ENCODE measurements around the gene LENG9.

The LENG9 gene

DNA sequence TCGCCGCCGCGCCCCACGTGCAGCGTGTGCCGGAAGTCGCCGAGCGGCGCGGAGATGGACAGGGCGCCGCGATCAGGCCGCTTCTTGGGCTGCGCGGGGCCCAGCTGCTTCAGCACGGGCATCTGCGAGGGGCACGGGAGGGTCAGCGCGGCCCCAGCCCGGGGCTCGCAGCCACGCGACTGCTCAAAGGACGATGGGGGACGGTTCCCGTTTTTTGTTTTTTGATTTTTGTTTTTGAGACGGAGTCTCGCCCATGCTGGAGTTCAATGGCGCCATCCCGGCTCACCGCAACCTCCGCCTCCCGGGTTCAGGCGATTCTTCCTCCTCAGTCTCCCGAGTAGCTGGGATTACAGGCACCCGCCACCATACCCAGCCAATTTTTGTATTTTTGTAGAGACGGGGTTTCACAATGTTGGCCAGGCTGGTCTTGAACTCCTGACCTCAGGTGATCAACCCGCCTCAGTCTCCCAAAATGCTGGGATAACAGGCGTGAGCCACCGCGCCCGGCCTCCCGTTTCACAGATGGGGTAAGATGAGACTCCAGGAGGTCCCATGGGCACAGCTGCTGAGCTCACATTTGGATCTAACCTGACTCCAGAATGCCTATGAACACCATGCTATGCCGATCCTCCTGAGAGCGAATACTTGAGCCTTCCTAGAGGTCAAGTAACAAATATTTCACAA lies 2.0 kb upstream of the LENG9 start:
- no peak for DNase-seq (ENCODE audit: low read depth, low spot score)
- POLR2A ChIA-PET = no interaction called here
- no peak overlapping the region for H3K4me3 ChIP-seq (ENCODE audit: low read depth, low read length)
- TF ChIP-seq, protein P1, sequence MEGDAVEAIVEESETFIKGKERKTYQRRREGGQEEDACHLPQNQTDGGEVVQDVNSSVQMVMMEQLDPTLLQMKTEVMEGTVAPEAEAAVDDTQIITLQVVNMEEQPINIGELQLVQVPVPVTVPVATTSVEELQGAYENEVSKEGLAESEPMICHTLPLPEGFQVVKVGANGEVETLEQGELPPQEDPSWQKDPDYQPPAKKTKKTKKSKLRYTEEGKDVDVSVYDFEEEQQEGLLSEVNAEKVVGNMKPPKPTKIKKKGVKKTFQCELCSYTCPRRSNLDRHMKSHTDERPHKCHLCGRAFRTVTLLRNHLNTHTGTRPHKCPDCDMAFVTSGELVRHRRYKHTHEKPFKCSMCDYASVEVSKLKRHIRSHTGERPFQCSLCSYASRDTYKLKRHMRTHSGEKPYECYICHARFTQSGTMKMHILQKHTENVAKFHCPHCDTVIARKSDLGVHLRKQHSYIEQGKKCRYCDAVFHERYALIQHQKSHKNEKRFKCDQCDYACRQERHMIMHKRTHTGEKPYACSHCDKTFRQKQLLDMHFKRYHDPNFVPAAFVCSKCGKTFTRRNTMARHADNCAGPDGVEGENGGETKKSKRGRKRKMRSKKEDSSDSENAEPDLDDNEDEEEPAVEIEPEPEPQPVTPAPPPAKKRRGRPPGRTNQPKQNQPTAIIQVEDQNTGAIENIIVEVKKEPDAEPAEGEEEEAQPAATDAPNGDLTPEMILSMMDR (IDR thresholded peaks at IDR 0.05; ENCODE audit: insufficient read depth, low read length, missing control alignments) = no peak
- CTCF ChIA-PET = no interaction called here

DNA sequence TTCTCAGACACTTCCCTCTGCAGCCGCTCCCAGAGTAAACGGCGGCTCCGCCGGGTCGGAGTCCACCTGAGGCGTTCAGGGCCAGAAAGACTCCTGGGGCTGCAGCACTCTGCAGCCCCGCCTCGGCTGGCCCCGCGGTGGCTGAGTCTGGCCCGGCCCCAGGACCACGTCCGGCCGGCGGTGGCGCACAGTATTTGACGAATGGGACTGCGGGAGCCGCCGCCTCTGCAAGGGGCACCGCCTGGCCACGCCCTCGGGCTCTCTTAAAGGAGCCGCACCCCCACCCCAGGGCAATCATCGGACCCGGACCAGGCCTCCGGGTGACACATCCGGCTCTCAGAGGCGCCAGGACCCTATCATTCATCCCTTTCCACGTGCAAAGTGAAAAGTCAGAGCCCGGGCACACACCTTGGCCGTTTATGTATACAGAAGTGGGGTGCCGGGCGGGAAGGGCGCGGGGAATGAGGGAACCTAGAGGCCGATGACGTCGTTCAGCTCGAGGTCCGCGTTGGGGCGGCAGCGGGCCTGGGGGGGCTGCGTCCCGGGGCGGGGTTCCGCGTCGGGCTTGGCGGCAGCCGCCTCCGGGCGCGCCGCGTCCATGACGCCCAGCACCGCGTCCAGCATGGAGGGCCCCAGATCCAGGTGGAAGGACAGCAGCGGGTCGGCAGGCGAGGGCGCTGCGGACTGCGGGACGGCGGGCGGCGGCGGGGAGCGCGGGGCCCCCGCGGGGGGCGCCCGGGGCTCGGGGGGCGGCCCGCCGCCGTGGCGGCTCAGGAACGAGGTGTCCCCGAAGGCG lies 1.2 kb upstream of the LENG9 start:
- DNase-seq (ENCODE audit: low read depth, low spot score) = no peak
- TF ChIP-seq, protein P1 (IDR thresholded peaks at IDR 0.05; ENCODE audit: insufficient read depth, low read length, missing control alignments) = no peak
- POLR2A ChIA-PET = no interaction called here
- CTCF ChIA-PET = no interaction called here
- peak overlapping the region; percentile 63 for H3K4me3 ChIP-seq (ENCODE audit: low read depth, low read length)

DNA sequence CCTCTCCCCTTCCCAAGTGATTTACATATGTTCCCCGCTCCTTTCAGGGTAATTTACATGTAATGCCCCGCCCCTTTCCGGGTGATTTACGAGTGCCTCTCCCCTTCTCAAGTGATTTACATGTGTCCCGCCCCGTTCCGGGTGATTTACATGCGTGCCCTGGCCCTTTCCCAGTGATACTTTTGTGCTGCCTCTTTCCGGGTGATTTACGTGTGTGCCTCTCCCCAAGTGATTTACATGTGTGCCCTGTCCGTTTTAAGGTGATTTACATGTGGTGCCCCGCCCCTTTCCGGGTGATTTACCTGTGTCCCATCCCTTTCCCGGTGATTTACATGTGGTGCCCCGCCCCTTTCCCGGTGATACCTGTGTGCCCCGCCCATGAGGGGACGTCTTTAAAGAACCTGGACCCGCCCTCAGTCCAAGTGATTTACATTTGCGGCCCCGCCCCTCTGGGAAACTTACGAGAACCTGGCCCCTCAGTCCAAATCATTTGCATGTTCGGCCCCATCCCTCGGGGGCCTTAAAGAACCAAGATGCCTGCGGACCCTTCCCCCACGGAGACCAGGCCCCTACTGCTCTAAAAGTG lies 559 bp upstream of the LENG9 start:
- H3K4me3 ChIP-seq (ENCODE audit: low read depth, low read length) = peak overlapping the region; percentile 63
- DNase-seq (ENCODE audit: low read depth, low spot score) = no peak
- TF ChIP-seq, protein P1 (IDR thresholded peaks at IDR 0.05; ENCODE audit: insufficient read depth, low read length, missing control alignments) = no peak
- POLR2A ChIA-PET = interaction anchor here (0.6 to 3.4 kb wide), 6 partner anchors 9 to 1108 kb away, joined by 3 to 49 read pairs (median 14); partner anchors contain the start of genes CDC42EP5 and LENG8
- CTCF ChIA-PET = no interaction called here

DNA sequence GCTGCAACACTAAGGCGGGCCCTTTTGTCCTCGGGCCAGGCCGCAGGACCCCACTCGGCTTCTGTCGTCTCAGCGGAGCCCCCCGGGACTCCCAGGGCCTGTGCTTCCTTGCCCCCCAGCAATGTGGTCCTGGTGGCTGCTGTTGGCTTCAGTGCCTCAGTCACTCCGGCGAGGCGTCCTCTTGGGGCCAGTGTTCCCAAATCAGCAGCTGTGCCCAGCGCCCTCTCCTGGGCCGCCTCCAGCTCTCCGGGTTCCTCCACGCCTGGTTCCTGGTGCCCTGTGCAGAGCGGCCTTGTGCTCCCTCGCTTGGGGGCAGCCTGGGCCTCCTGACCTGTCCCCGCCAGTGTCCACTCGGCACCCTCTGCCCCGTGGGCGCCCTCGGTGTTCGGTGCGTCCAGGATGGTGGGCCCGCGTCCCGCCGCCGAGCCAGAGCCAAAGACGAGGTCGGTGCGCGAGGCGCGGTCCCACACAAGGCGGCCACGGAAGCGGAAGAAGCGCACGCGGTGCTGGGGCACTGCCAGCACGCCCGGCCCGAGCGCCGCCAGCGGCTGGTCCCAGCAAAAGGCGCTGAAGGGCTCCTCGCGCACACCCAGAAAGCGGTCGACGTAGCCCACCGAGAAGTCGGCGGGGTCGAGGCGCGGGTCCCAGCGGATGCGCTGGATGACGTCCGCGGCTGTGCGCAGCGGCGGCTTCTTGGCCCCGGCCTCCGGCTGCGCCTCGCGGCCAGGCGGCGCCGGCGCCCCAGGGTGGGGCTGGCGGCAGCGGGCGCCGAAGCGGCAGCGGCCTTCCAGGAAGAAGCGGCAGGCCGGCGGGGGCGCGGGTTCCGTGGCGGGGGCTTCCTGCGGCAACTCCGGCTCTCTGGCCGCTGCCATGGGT lies 685 bp downstream of the LENG9 start:
- TF ChIP-seq, protein P1 (IDR thresholded peaks at IDR 0.05; ENCODE audit: insufficient read depth, low read length, missing control alignments) = peak; percentile 40
- CTCF ChIA-PET = interaction anchor here (1.0 to 1.2 kb wide), 2 partner anchors 9 to 15 kb away, joined by 4 read pairs; no protein-coding TSS in a partner anchor

DNA sequence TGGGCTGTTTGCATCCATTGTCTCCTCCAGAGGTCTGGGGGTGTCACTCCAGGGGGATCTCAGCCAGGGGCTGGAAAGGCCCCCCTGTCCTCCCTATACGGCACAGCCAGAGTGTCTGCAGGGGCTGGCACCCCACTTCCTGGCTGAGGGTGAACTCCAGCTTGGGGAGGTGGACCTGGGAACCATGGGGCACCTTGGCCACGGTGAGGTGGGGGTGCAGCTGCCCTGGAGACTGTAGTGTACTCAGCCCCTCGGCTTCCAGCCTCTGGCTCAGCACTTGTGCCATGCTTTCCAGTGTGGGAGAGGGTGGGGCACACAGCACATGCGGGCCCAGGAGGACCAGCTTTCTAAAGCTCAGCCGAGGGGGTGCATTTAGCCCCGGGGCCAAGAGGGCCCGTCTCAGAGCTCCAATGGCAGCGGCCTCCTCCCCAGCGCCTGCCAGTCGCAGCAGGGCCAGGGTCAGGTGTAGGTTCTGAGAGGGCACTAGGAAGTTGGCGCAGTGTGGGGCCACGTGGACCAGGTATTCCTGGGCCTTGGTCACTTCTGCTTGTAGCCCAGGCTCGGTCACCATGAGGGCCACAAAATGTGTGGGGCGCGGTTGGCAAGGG lies 1.4 kb downstream of the LENG9 start:
- POLR2A ChIA-PET = interaction anchor here (0.6 to 3.4 kb wide), 5 partner anchors 9 to 1814 kb away, joined by 3 to 49 read pairs (median 17); partner anchors contain the start of genes CDC42EP5 and LENG8
- H3K4me3 ChIP-seq (ENCODE audit: low read depth, low read length) = peak overlapping the region; percentile 63
- TF ChIP-seq, protein P1 (IDR thresholded peaks at IDR 0.05; ENCODE audit: insufficient read depth, low read length, missing control alignments) = no peak
- no peak for DNase-seq (ENCODE audit: low read depth, low spot score)
- CTCF ChIA-PET = interaction anchor here (1.0 to 1.5 kb wide), 3 partner anchors 8 to 14 kb away, joined by 4 read pairs; no protein-coding TSS in a partner anchor

More for the DNA sequence above, 685 bp downstream of the LENG9 start:
- H3K4me3 ChIP-seq (ENCODE audit: low read depth, low read length) = peak overlapping the region; percentile 63
- POLR2A ChIA-PET = interaction anchor here (0.6 to 3.4 kb wide), 6 partner anchors 9 to 1814 kb away, joined by 3 to 49 read pairs (median 14); partner anchors contain the start of genes CDC42EP5 and LENG8
- no peak for DNase-seq (ENCODE audit: low read depth, low spot score)

Measured in AG04449 (cell line).